GM23248 (cell line): ENCODE measurements around the gene INSL3. TPM values are rescaled to one million over a fixed set of nuclear protein-coding genes. Genes with fewer than 3 reads are reported as not detected.

Experiments
- DNase-seq: peaks from one replicate; pipeline ENCODE4 v3.0.0-alpha.2; 2015
- H2AFZ ChIP-seq: fragments of 200-600 bp; sonication (generic); 2 replicates; pipeline ENCODE4 v1.6.1; 2016; ENCODE audit warnings: antibody characterized with exemption
- H3F3A ChIP-seq: fragments of 200-600 bp; sonication (generic); 2 replicates; pipeline ENCODE4 v1.6.1; 2016; ENCODE audit warnings: mild to moderate bottlenecking, antibody characterized with exemption, mixed run types; ENCODE audit not compliant: insufficient read depth
- H3K27ac ChIP-seq: fragments of 200-600 bp; sonication (generic); 2 replicates; pipeline ENCODE4 v1.5.1; 2016; ENCODE audit warnings: mild to moderate bottlenecking
- H3K27me3 ChIP-seq: fragments of 200-600 bp; sonication (generic); replicated peaks from 2 replicates; pipeline ENCODE4 v1.6.1; 2016; ENCODE audit warnings: mild to moderate bottlenecking; ENCODE audit not compliant: insufficient read depth
- H3K36me3 ChIP-seq: fragments of 200-600 bp; sonication (generic); 2 replicates; pipeline ENCODE4 v1.6.1; 2016; ENCODE audit warnings: low read depth, mild to moderate bottlenecking
- H3K4me1 ChIP-seq: fragments of 200-600 bp; sonication (generic); 2 replicates; pipeline ENCODE4 v1.6.1; 2016; ENCODE audit warnings: mild to moderate bottlenecking; ENCODE audit not compliant: insufficient read depth
- H3K4me2 ChIP-seq: fragments of 200-600 bp; sonication (generic); one replicate; pipeline ENCODE4 v1.6.1; 2016; ENCODE audit warnings: mild to moderate bottlenecking; ENCODE audit not compliant: unreplicated experiment
- H3K4me3 ChIP-seq: fragments of 200-600 bp; sonication (generic); 2 replicates; pipeline ENCODE4 v1.5.1; 2016; ENCODE audit warnings: mild to moderate bottlenecking
- H3K79me2 ChIP-seq: fragments of 200-600 bp; sonication (generic); 2 replicates; pipeline ENCODE4 v1.6.1; 2016; ENCODE audit warnings: mild to moderate bottlenecking; ENCODE audit not compliant: insufficient read depth
- H3K9ac ChIP-seq: fragments of 200-600 bp; sonication (generic); 2 replicates; pipeline ENCODE4 v1.6.1; 2016; ENCODE audit warnings: mild to moderate bottlenecking
- H3K9me2 ChIP-seq: fragments of 200-600 bp; sonication (generic); 2 replicates; pipeline ENCODE4 v1.6.1; 2016; ENCODE audit warnings: mixed run types, mild to moderate bottlenecking, moderate library complexity; ENCODE audit not compliant: insufficient read depth
- H3K9me3 ChIP-seq: fragments of 200-600 bp; sonication (generic); one replicate; pipeline ENCODE4 v1.6.1; 2017; ENCODE audit warnings: low read depth
- H4K20me1 ChIP-seq: fragments of 200-600 bp; sonication (generic); 2 replicates; pipeline ENCODE4 v1.6.0; 2016; ENCODE audit not compliant: insufficient read depth
- EZH2 ChIP-seq: fragments of 200-600 bp; sonication (generic); IDR thresholded peaks from 2 replicates; pipeline ENCODE4 v1.6.1; 2018; ENCODE audit warnings: antibody characterized with exemption, mild to moderate bottlenecking; ENCODE audit not compliant: insufficient read depth, poor library complexity, severe bottlenecking
- EZH2phosphoT487 ChIP-seq: fragments of 200-600 bp; sonication (generic); IDR thresholded peaks from 2 replicates; pipeline ENCODE4 v1.6.1; 2018; ENCODE audit warnings: antibody characterized with exemption, moderate library complexity, mild to moderate bottlenecking, low read depth; ENCODE audit not compliant: insufficient read depth
- WGBS, 2 experiments: methylation state at CpG; one replicate each; pipeline ENCODE4 v1.1.6; 2015 to 2017; ENCODE audit warnings: low lambda C conversion rate in 2 of 2, low coverage in 1 of 2; ENCODE audit errors: missing lambda C conversion rate in 2 of 2; 5-methylcytosine and 5-hydroxymethylcytosine counted together
- in situ Hi-C: fragments of 300-500 bp; cut with MboI; formaldehyde crosslinking; loops from 2 replicates; pipeline ENCODE4 v1.15.0; 2020
- polyA plus RNA-seq: library from polyadenylated mRNA; unstranded; fragments of >200 nt; fragmentation: Nextera tagmentation; extraction: Ambion mirVana; gene quantifications from 2 replicates; pipeline ENCODE4 v1.2.1, GENCODE V29; 2016
- total RNA-seq: library from RNA; depleted of rRNA; stranded (reverse); fragments of >200 nt; shearing (Covaris generic); gene quantifications from 2 replicates; pipeline ENCODE4 v1.2.3, GENCODE V29; 2014

Gene INSL3
- total and polyA plus RNA-seq, 2 experiments from 2014 or later, result not detected

GRCh38 chr19:17794731-17795494 lies 26.4 kb downstream of the INSL3 start, which contains the start of gene B3GNT3:
B3GNT3 (plus strand) TSS chr19:17795138; CDS start chr19:17807808, 12,670 bp downstream.
- 3 to 7% methylated on average over 26 to 41 of the region's 50 CpGs for WGBS, 2 experiments
- Histone ChIP-seq H3K27me3 (peaks cover 28% of the 10 kb centered on the region), H2AFZ (peak within 1 kb of the TSS; percentile 37; the same call in 1 of the 2 replicates), H3K4me3 (peak within 1 kb of the TSS; percentile 40; the same call in 1 of the 2 replicates), H3K9ac (no peak within 1 kb of the TSS), H3K79me2 (no peaks in the 10 kb centered on the region), H3F3A (no peaks in the 10 kb centered on the region), H3K4me1 (no peaks in the 10 kb centered on the region), H3K9me3 (no peaks in the 10 kb centered on the region), H4K20me1 (no peaks in the 10 kb centered on the region), H3K36me3 (no peaks in the 10 kb centered on the region), H3K4me2 (no peak within 1 kb of the TSS), H3K27ac (no peak within 1 kb of the TSS), H3K9me2 (no peaks in the 10 kb centered on the region)
- TF ChIP-seq EZH2 (peak; percentile 80), EZH2phosphoT487 (no peak)
- peak; percentile 37 for DNase-seq
- in situ Hi-C loops, result no loop called here

DNA sequence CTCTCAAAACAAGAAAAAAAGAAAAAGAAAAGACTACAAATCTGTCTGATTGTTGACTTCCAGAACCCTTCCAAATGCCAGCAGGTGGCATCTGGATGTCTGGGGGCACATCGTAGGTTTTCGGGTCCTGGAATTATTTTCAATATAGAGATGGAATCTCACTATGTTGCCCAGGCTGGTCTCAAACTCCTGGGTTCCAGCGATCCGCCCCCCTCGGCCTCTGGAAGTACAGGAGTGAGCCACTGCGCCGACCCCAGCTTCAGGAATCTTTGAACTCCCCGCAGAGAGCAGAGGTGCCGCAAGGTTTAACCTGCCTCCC lies 26.9 kb downstream of the INSL3 start:
- Histone ChIP-seq H3K27me3 (peaks cover 28% of the 10 kb centered on the region), H3K4me2 (no peak overlapping the region), H3K4me1 (no peaks in the 10 kb centered on the region), H3K4me3 (peak overlapping the region; percentile 40; the same call in 1 of the 2 replicates), H3K9me2 (no peaks in the 10 kb centered on the region), H3K9ac (no peak overlapping the region), H3K79me2 (no peaks in the 10 kb centered on the region), H3F3A (no peaks in the 10 kb centered on the region), H3K36me3 (no peaks in the 10 kb centered on the region), H3K27ac (no peak overlapping the region), H4K20me1 (no peaks in the 10 kb centered on the region), H2AFZ (no peak overlapping the region), H3K9me3 (no peaks in the 10 kb centered on the region)
- no peak for DNase-seq
- TF ChIP-seq EZH2phosphoT487 (no peak), EZH2 (no peak)
- in situ Hi-C loops, result no loop called here
- 35 to 36% methylated on average over 9 of the region's 9 CpGs for WGBS, 2 experiments

DNA sequence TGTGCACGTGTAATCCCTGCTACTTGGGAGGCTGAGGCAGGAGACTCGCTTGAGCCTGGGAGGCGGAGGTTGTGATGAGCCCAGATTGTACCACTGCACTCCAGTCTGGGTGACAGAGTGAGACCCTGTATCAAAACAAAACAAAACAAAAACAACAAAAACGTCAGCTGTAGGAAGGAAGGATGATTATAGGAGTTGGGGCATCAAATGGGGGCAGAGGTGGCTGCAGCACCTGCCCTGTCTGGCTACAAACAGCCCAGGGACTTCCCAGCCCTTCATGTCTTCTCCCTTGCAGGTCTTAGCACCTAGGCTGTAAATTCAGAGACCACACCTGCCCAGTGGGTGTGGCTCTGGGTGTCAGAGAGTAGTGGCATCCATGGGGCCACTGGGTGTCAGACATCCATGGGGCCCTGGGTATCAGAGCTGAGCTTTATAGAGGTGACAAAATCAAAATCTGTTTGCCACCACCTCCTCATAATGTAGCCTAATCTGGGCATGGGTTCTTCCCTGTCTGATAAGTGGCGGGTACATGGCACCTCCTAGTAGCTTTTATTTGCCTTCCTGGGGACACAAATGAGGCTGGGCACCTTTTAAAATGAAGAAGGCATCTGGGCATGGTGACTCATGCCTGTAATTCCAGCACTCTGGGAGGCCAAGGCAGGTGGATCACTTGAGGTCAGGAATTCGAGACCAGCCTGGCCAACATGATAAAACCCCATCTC lies 31.1 kb downstream of the INSL3 start:
- no peak overlapping the region for H3K4me2 ChIP-seq
- no peaks in the 10 kb centered on the region for H3K36me3 ChIP-seq
- no peaks in the 10 kb centered on the region for H3F3A ChIP-seq
- H3K9me2 ChIP-seq, result no peaks in the 10 kb centered on the region
- no peak for DNase-seq
- in situ Hi-C loops, result no loop called here
- H4K20me1 ChIP-seq, result no peaks in the 10 kb centered on the region
- WGBS, 2 experiments, result 56 to 59% methylated on average over 6 of the region's 6 CpGs
- no peaks in the 10 kb centered on the region for H3K79me2 ChIP-seq
- no peaks in the 10 kb centered on the region for H3K9me3 ChIP-seq
- no peak overlapping the region for H2AFZ ChIP-seq
- H3K4me1 ChIP-seq, result no peaks in the 10 kb centered on the region
- no peak overlapping the region for H3K27ac ChIP-seq
- H3K9ac ChIP-seq, result no peak overlapping the region
- peaks cover 18% of the 10 kb centered on the region for H3K27me3 ChIP-seq
- H3K4me3 ChIP-seq, result no peak overlapping the region
- TF ChIP-seq EZH2 (no peak), EZH2phosphoT487 (no peak)

- WGBS, 2 experiments, result 95 to 100% methylated on average over 2 of the region's 2 CpGs
- no peaks in the 10 kb centered on the region for H3F3A ChIP-seq
- in situ Hi-C loops, result no loop called here
Measured at GRCh38 chr19:17788632-17789031, 32.7 kb downstream of the INSL3 start.

More at GRCh38 chr19:17788632-17789031, 32.7 kb downstream of the INSL3 start:
- no peak overlapping the region for H3K27ac ChIP-seq
- H3K36me3 ChIP-seq, result no peaks in the 10 kb centered on the region
- H3K9me3 ChIP-seq, result no peaks in the 10 kb centered on the region
- no peak overlapping the region for H3K4me2 ChIP-seq
- no peaks in the 10 kb centered on the region for H3K9me2 ChIP-seq
- H3K79me2 ChIP-seq, result no peaks in the 10 kb centered on the region
- no peak for DNase-seq
- H3K4me3 ChIP-seq, result no peak overlapping the region
- TF ChIP-seq EZH2 (no peak), EZH2phosphoT487 (no peak)
- no peak overlapping the region for H2AFZ ChIP-seq
- no peak overlapping the region for H3K9ac ChIP-seq
- H3K27me3 ChIP-seq, result peaks cover 3% of the 10 kb centered on the region; the same call in 1 of the 2 replicates
- no peaks in the 10 kb centered on the region for H4K20me1 ChIP-seq
- no peaks in the 10 kb centered on the region for H3K4me1 ChIP-seq
